Psoas muscle (tissue), 8 donors: ENCODE results near the gene NDNF. TPM values are rescaled to one million over a fixed set of nuclear protein-coding genes. Genes with fewer than 3 reads are reported as not detected.
A peak's percentile ranks its signal among the peaks of the same experiment; 100 is the strongest.

Experiments used
- ATAC-seq, 4 donors: fragments of 200-7000 bp; cut with Tn5 transposase; one replicate each; pipeline ENCODE4 v1.9.1; 2020; ENCODE audit warnings: moderate library complexity in 3 of 4, mild to moderate bottlenecking in 2 of 4
- DNase-seq, 2 donors: peaks; one replicate each; pipeline ENCODE4 v3.0.0-alpha.2; 2020
- H3K27ac ChIP-seq: fragments of 200-600 bp; one replicate; pipeline ENCODE4 v1.8.0; 2022
- H3K27me3 ChIP-seq, 3 donors: fragments of 200-600 bp in 1 of 3; one replicate each; pipeline versions ENCODE4 v1.6.1 to v1.8.0; 2013 to 2022; ENCODE audit warnings: low read length in 2 of 3, mild to moderate bottlenecking in 2 of 3, moderate library complexity in 1 of 3; ENCODE audit not compliant: insufficient read depth in 3 of 3
- H3K36me3 ChIP-seq, 2 donors: fragments of 200-600 bp in 1 of 2; one replicate each; pipeline versions ENCODE4 v1.6.1 to v1.8.0; 2013 to 2022; ENCODE audit warnings: low read depth in 1 of 2, mild to moderate bottlenecking in 1 of 2, moderate library complexity in 1 of 2; ENCODE audit not compliant: insufficient read depth in 1 of 2
- H3K4me1 ChIP-seq: fragments of 200-600 bp; one replicate; pipeline ENCODE4 v1.8.0; 2022
- H3K4me3 ChIP-seq: fragments of 200-600 bp; one replicate; pipeline ENCODE4 v1.8.0; 2022; ENCODE audit warnings: mild to moderate bottlenecking
- H3K9me3 ChIP-seq: fragments of 200-600 bp; one replicate; pipeline ENCODE4 v1.8.0; 2022
- WGBS, 3 donors: extraction: QIAGEN DNeasy Blood & Tissue Kit; methylation state at CpG; one replicate each; pipeline versions ENCODE4 v1.1.6 to v1.1.7; 2013; 5-methylcytosine and 5-hydroxymethylcytosine counted together
- intact Hi-C, 2 donors: fragments of 100-400 bp; cut with DNase I; formaldehyde crosslinking; loops; one replicate each; pipeline versions ENCODE4 v1.11.0 to v1.14.2; 2022
- polyA plus RNA-seq, 3 donors: library from polyadenylated mRNA; stranded (reverse); fragments of 200-250 nt; gene quantifications; one replicate each; pipeline ENCODE4 v1.2.3, GENCODE V29; 2013
- total RNA-seq, 4 donors: library from RNA; stranded (reverse); fragmentation: NEBNext Ultra II Directional in 2 of 4; extraction: Animal tissue kit (Norgen Biotek cat#: 25700) in 2 of 4; gene quantifications; one replicate each; pipeline versions ENCODE4 v1.2.1 to v1.2.4, GENCODE V29; 2021 to 2023
- TF ChIP-seq, protein P1 (sequence below): fragments of 200-600 bp; IDR thresholded peaks from one replicate; pipeline ENCODE4 v1.8.0; 2022; ENCODE audit warnings: antibody characterized with exemption
- donor health status: healthy with polysubstance abuse.
- donor health status: DM: no; HTN: no; CAD: no; lungs with moderate emphysema.
- donor health status: Bipolar disorder and iron deficiency.
- donor health status: healthy.
- donor health status: DM: yes; HTN: yes; CAD: no.
- donor health status: DM: no; HTN: no; CAD: no.
- donor health status: DM: no; HTN: no; CAD: no.
- donor health status: DM: yes; HTN: yes; CAD: no.

NDNF gene
- total and polyA plus RNA-seq, 7 donors = 2.1 to 7.6 (median 3.4) TPM

DNA sequence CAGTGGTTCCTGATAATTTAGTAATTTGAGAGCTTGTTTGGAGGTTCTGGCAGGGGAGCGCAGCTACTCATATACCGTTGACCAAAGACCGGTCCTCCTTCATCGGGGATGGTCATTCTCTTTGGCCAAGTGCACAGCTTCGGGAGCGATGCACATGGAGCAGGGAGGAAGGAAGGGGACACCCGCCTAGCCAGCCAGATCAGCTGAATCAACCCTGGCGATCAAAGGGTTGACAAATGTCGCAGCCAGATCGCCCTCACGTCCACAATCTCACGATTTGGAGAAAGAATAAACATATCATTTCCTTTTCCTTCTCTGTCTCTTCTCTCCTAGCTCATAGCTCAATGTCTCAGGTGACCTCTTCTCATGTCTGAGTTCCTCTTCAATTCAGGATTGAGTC, 11.1 kb downstream of the NDNF start:
- Histone ChIP-seq H3K27ac (no peak overlapping the region), H3K27me3 (peaks cover 0 to 12% (median 2%) of the 10 kb centered on the region in 3 donors), H3K9me3 (no peaks in the 10 kb centered on the region), H3K4me1 (peaks cover 3% of the 10 kb centered on the region), H3K36me3 (no peaks in the 10 kb centered on the region), H3K4me3 (no peak overlapping the region)
- DNase-seq = peak in 1 of 2 donors; percentile 42
- intact Hi-C loops = no loop called here
- no peak for ATAC-seq
- TF ChIP-seq, protein P1, sequence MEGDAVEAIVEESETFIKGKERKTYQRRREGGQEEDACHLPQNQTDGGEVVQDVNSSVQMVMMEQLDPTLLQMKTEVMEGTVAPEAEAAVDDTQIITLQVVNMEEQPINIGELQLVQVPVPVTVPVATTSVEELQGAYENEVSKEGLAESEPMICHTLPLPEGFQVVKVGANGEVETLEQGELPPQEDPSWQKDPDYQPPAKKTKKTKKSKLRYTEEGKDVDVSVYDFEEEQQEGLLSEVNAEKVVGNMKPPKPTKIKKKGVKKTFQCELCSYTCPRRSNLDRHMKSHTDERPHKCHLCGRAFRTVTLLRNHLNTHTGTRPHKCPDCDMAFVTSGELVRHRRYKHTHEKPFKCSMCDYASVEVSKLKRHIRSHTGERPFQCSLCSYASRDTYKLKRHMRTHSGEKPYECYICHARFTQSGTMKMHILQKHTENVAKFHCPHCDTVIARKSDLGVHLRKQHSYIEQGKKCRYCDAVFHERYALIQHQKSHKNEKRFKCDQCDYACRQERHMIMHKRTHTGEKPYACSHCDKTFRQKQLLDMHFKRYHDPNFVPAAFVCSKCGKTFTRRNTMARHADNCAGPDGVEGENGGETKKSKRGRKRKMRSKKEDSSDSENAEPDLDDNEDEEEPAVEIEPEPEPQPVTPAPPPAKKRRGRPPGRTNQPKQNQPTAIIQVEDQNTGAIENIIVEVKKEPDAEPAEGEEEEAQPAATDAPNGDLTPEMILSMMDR = no peak
- 72 to 79% (median 76%) methylated on average over 12 of the region's 12 CpGs for WGBS, 3 donors

- 22 to 27% (median 25%) methylated on average over 9 of the region's 9 CpGs for WGBS, 3 donors
- no peaks in the 10 kb centered on the region for H3K36me3 ChIP-seq
- DNase-seq = peak in 1 of 2 donors; percentile 39
- TF ChIP-seq, protein P1 = no peak
- peaks cover 3% of the 10 kb centered on the region for H3K4me1 ChIP-seq
- H3K9me3 ChIP-seq = no peaks in the 10 kb centered on the region
- peak overlapping the region; percentile 1 for H3K27ac ChIP-seq
- no peak overlapping the region for H3K4me3 ChIP-seq
- peaks cover 0 to 12% (median 2%) of the 10 kb centered on the region in 3 donors for H3K27me3 ChIP-seq
- intact Hi-C loops = no loop called here
- peak in 1 of 4 donors; percentile 50 for ATAC-seq
Measured at GRCh38 chr4:121057466-121057922, 14.8 kb downstream of the NDNF start.

DNA sequence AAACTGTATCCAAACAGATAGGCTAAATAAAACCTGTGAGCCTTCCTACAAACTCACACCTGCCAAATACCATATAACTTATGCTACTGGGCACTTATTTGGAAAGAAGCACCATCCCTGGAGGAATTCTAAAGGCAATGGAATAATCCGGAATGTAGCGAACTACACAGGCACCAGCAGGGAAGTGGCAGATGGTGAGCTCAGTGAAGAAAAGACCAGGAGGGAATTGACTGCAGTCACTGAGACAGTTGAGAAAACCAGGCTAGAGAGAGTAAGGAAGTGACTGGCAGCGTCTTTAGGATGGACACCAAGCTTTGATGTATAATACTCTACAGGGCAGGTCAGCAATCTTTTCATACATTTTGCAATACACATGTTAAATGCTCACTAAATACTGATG, 16.3 kb downstream of the NDNF start:
- no peaks in the 10 kb centered on the region for H3K9me3 ChIP-seq
- H3K4me1 ChIP-seq = peaks cover 3% of the 10 kb centered on the region
- no peak for ATAC-seq
- peaks cover 0 to 12% (median 2%) of the 10 kb centered on the region in 3 donors for H3K27me3 ChIP-seq
- H3K4me3 ChIP-seq = no peak overlapping the region
- TF ChIP-seq, protein P1 = no peak
- H3K36me3 ChIP-seq = no peaks in the 10 kb centered on the region
- intact Hi-C loops = no loop called here
- H3K27ac ChIP-seq = no peak overlapping the region
- DNase-seq = no peak
- 79 to 91% (median 79%) methylated on average over 3 of the region's 3 CpGs for WGBS, 3 donors

DNA sequence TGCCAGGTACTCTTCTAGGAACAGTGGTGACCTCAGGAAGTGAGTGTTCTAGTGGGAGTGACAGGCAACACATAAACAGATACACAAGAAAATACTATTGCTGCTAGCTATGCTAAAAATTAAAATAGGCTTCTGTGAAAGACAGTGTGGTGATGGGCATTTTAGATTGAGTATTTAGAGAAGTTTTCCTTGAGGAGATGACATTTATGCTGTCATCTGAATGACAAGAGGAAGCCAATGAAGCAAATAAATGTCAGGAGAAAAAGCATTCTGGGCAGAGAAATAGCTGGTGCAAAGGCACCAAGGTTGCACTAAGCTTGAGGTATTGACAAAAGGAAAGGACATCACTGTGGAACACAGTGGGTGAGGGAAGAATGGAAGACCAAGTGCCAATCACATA, 18.0 kb downstream of the NDNF start:
- peaks cover 0 to 12% (median 0%) of the 10 kb centered on the region in 3 donors for H3K27me3 ChIP-seq

More for the DNA sequence above, 18.0 kb downstream of the NDNF start:
- no peak for DNase-seq
- ATAC-seq = no peak
- no peaks in the 10 kb centered on the region for H3K9me3 ChIP-seq
- H3K36me3 ChIP-seq = no peaks in the 10 kb centered on the region
- intact Hi-C loops = no loop called here
- H3K27ac ChIP-seq = peak overlapping the region; percentile 31
- no peak overlapping the region for H3K4me3 ChIP-seq
- TF ChIP-seq, protein P1 = no peak
- peaks cover 3% of the 10 kb centered on the region for H3K4me1 ChIP-seq
